ENCODE results near the gene NTRK2. TPM values are rescaled to one million over a fixed set of nuclear protein-coding genes. Genes with fewer than 3 reads are reported as not detected.

Gene NTRK2
- total RNA-seq: not detected in 2 replicates

DNA sequence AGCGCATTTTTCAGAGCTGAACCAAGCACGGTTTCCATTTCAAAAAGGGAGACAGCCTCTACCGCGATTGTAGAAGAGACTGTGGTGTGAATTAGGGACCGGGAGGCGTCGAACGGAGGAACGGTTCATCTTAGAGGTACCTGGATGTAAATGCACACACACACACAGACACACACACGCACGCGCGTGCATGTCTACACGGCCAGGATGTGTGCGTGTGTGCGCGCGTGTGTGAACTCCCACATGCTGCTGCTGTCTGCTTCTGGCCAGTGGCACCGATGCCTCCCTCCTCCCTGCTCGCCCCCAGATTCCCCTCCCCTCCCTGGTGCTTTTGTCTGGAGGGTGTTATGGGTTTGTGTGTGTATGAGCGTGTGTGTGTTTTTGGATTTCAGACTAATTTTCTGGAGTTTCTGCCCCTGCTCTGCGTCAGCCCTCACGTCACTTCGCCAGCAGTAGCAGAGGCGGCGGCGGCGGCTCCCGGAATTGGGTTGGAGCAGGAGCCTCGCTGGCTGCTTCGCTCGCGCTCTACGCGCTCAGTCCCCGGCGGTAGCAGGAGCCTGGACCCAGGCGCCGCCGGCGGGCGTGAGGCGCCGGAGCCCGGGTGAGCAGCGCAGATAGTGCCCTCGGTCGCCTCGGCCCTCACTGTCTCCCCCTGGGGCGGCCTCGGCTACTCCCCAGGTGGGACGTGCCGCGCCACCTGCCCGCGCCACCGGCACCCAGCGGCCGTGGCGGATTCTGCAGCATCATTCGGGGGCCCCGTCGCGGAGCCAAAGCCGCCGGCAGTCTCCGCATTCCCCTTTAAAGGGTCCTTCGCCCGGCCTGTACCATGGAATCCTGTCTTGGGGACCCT, at the start of gene NTRK2:
Gene NTRK2 (plus strand): TSS at position 442 of the 850 bp plus-strand sequence. CDS start 1,020 bp downstream, outside the sequence.

